GM18867 (cell line): Measurements from ENCODE around the gene ZNF512.
A peak's percentile ranks its signal among the peaks of the same experiment; 100 is the strongest.
"Not testable (repeated sequence)": the region's sequence is repeated elsewhere in the genome, so short reads cannot be mapped to it uniquely, and the experiment has no call there.

Experiments used
- ATAC-seq: cut with Tn5 transposase; IDR thresholded peaks from one replicate; pipeline ENCODE4 v1.9.1; 2021; ENCODE audit warnings: mild to moderate bottlenecking, moderate library complexity; ENCODE audit not compliant: unreplicated experiment

ZNF512 gene

GRCh38 chr2:27581417-27582128, 1.3 kb upstream of the ZNF512 start:
- no peak for ATAC-seq

GRCh38 chr2:27582129-27582694, 630 bp upstream of the ZNF512 start:
- no peak for ATAC-seq

- no peak for ATAC-seq
Observed at GRCh38 chr2:27583390-27583915, 611 bp downstream of the ZNF512 start.

DNA sequence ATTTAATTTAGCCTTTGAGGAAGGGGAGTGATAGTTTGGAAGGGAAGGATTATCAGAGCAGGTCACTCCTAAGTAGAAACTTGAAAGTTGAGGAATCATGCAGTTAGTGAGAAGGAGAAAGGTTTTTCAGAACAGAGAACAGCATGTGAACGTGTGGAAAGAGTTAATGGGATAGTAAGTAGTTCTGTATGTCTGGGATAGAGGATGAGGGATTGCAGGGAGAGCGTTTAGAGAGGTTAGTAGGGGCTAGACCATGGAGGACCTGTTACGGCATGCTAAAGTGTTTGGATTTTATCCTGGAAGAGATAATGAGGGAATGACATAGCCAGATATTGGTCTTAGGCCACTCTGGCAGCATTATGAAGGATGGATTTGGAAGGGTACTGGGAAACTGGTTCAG, 1.8 kb downstream of the ZNF512 start:
- ATAC-seq: no peak

DNA sequence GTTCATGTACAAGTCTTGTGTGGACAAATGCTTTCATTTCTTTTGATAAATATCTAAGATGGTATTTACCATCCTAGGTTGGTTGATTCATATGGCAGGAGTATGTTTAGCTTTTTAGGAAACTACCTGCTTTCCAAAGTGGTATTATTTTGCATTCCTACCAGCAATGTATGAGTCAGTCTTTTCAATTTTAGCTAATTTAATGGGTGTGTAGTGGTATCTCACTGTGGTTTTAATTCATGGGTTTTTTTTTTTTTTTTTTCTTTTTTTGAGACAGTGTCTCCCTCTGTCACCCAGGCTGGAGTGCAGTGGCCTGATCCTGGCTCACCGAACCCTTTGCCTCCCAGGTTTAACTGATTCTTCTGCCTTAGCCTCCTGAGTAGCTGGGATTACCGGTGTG, 4.2 kb downstream of the ZNF512 start:
- ATAC-seq: no peak

DNA sequence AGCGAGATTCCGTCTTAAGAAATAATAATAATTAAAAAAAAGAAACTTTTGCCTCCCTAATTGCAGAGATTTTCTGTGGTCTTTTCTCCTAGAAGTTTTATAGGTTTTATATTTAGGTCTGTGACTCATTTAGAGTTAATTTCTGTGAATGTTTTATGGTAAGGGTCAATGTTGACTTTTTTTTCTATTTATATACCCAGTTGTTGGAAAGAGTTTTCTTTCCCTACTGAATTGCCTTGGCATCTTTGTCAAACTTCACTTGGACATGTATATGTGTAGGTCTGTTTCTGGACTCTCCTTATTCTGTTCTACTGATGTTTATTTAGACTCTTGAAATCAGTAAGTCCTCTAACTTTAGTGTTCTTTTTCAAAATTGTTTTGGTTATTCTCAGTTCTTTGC, 5.5 kb downstream of the ZNF512 start:
- ATAC-seq: no peak

- ATAC-seq: no peak
Observed at GRCh38 chr2:27591745-27592144, 8.9 kb downstream of the ZNF512 start.

DNA sequence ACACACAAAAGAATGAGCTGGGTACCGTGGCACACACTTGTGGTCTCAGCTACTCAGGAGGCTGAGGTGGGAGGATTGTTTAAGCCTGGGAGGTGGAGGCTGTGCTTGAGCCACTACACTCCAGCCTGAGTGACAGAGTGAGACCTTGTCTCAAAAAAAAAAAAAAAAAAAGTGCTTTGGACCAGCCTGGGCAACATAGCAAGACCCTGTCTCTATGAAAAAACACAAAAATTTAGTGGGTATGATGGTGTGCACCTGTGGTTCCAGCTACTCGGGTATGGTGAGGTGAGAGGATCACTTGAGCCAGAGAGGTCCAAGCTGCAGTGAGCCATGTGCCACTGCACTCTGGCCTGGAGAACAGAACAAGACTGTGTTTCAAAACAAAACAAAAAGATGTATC, 10.4 kb downstream of the ZNF512 start:
- ATAC-seq: no peak

GRCh38 chr2:27594020-27594703, 11.3 kb downstream of the ZNF512 start:
- not testable (repeated sequence) for ATAC-seq

DNA sequence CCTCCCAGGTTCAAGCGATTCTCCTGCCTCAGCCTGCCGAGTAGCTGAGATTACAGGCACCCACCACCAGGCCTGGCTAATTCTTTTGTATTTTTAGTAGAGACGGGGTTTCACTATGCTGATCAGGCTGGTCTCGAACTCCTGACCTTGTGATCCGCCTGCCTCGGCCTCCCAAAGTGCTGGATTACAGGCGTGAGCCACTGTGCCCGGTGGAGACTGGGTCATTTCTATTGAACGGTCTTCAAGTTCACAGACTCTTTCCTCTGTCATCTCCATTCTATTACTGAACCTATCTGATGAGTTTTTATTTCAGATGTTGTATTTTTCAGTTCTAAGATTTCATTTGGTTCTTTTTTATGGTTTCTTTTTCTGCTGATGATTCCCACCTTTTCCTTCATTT, 12.6 kb downstream of the ZNF512 start:
- not testable (repeated sequence) for ATAC-seq

GRCh38 chr2:27596627-27597026, 13.8 kb downstream of the ZNF512 start:
- no peak for ATAC-seq

DNA sequence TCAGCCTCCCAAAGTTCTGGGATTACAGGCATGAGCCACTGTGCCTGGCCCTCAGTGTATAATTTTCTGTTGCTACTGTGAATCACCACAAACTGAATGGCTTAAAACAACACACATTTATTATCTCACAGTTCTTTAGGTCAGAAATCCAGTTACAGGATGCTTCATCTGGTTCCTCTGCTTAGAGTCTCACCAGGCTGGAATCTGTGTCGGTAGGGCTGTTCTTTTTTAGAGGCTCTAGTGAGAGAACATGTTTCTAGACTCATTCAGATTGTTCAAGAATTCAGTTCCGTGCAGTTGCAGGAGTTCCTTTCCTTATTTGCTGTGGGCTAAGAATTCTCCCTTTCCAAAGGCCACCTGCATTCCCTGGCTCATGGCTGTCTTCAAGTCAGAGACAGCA, 23.8 kb downstream of the ZNF512 start:
- ATAC-seq: no peak

DNA sequence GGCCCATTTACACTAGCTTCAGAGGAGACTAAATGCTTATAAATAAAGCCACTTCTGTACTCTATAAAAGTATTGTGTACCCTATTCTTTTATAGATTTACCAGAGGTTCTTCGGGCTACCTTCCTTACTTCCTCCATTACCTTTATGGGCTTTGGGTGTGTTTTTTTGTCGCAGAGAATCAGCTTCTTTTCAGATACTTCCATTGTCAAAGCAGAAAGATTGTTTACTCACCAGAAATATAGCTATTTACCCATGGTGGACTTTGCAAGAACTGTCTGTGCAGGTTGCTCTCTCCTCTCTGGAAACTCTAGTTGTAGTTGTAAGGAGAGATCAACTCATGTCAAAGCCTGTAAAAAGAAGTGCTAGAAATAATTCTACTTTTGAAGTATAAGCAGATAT, 31.1 kb downstream of the ZNF512 start:
- ATAC-seq: no peak

GRCh38 chr2:27615316-27615715, 32.5 kb downstream of the ZNF512 start:
- no peak for ATAC-seq

DNA sequence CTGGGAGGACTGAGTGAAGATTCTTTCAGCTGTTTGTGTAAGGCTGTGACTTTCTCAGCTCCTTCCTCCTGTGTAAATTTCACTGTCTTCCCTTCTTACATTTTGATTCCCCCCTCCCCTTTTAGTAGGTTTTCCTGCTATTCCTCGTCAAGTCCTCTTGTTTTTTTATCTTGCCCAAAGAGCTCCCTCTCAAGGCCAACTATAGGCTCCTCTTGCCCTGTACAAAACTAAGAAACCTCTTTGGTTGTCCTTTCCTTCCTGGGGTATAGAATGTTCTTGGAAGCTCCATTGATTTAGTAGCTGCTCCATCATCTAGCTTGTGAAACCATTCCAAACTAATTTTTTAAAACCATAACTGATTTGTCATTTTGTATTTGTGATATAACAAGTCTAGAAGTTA, 38.7 kb downstream of the ZNF512 start:
- no peak for ATAC-seq

DNA sequence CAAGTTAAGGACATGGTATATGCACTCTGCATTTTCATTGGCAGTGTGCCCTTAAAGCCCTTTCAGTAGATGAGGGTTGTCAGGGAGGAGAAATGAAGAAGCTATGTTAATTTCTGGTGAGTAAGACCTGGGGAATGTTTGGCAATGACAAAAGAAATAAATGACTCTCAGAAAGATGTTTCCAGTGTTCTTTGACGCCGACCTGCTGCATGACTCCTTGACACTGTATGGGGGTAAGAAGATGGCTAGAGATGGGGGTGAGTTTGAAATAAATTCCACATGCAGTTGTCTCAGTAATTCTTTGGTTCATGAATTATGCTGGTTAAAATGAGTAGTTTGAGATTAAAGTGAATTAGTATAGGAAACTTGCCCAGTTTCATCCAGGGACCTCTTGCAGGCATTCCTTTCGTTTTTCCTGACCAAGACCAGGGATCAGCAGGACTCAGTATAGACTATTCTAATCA, 40.1 kb downstream of the ZNF512 start:
- ATAC-seq: no peak

DNA sequence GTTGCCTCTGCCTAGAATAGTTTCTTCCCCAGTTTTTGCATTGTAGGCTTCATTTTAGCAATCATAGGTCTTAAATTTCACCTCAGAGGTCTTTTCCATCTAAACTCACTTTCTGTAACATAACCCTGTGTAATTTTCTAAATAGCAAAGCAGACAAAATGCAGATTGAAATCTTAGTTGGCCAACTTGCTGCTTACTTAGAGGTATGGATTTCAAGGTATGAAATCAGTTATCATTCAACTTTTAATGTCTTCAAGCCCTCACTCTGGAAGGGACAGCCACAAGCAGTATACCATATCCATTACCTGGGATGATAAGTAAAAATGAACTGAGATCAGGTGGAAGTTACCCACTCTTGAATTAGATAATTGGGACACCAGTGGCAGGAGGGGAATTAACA, 42.1 kb downstream of the ZNF512 start:
- no peak for ATAC-seq

DNA sequence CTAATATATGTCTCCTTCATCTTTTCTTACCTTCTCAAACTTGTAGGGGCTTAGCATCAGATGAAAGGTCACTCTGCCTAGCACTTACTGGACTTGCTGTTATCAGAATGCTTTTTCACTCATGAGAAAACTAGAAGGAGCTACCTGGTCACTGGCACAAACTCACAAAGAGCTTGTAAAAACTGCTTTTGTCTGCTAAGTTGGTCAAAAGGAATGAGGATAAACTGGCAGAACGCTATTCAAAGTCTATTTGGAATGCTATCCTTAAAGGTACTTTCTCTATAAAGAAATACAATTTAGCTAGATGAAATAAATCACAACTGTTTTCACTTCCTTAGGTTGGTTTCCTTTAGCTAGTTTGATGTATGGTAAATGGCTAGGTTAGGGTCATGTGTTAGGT, 43.5 kb downstream of the ZNF512 start:
- ATAC-seq: not testable (repeated sequence)

GRCh38 chr2:27626921-27627320, 44.1 kb downstream of the ZNF512 start:
- ATAC-seq: not testable (repeated sequence)

GRCh38 chr2:27627963-27628766, 45.3 kb downstream of the ZNF512 start:
- peak; percentile 21 for ATAC-seq
